ENCODE data around the gene AGBL3. TPM values are rescaled to one million over a fixed set of nuclear protein-coding genes. Genes with fewer than 3 reads are reported as not detected.
A peak's percentile ranks its signal among the peaks of the same experiment; 100 is the strongest.

Gene AGBL3
- total and polyA plus RNA-seq, 12 donors = 0.64 to 2.6 (median 1.1) TPM

DNA sequence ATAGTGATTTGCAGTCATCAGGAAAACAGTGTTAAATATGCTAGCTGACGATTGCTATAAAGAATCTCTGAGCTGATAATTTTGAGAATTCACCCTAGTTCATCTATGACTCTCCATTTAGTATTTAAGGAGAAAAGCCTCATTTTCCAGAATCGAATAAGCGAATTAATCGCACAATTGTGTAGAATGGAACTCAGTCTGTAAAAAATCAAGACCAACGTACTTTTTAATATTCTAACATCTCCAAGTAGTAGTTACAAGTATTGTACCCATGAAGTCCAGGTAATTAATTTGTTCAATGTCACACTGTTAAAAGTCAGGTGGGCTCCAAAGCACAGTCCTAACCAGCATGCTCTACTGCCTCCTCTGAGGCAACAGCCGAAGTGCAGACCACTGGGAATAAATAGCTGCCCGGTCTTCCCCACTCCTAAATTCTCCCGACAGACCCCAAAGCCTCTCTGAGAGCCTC, 380 bp upstream of the AGBL3 start:
- WGBS, 2 donors = 43 to 48% methylated on average over 8 of the region's 8 CpGs
- ATAC-seq (no peak), DNase-seq (no peak)
- peaks cover 0 to 33% (median 14%) of the 10 kb centered on the region in 9 donors for H3K4me1 ChIP-seq
- intact Hi-C loops (cut with DNase I) = loop anchor here in 7 of 10 donors (1.0 to 10.0 kb wide), 7 partner anchors 156 to 185 kb away; partner anchors contain the start of genes CYREN (in 5 of the 7) and TMEM140 (in 2 of the 7)
- H3K4me3 ChIP-seq = peak overlapping the region; percentile 68 to 89 (median 84)
- peaks cover 0 to 26% (median 0%) of the 10 kb centered on the region in 9 donors for H3K36me3 ChIP-seq
- peaks cover 0 to 9% (median 0%) of the 10 kb centered on the region in 11 donors for H3K9me3 ChIP-seq
- TF ChIP-seq, protein P1, sequence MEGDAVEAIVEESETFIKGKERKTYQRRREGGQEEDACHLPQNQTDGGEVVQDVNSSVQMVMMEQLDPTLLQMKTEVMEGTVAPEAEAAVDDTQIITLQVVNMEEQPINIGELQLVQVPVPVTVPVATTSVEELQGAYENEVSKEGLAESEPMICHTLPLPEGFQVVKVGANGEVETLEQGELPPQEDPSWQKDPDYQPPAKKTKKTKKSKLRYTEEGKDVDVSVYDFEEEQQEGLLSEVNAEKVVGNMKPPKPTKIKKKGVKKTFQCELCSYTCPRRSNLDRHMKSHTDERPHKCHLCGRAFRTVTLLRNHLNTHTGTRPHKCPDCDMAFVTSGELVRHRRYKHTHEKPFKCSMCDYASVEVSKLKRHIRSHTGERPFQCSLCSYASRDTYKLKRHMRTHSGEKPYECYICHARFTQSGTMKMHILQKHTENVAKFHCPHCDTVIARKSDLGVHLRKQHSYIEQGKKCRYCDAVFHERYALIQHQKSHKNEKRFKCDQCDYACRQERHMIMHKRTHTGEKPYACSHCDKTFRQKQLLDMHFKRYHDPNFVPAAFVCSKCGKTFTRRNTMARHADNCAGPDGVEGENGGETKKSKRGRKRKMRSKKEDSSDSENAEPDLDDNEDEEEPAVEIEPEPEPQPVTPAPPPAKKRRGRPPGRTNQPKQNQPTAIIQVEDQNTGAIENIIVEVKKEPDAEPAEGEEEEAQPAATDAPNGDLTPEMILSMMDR (IDR thresholded peaks at IDR 0.05) = no peak
- no peaks in the 10 kb centered on the region for H3K27me3 ChIP-seq
- H3K27ac ChIP-seq = peak overlapping the region; percentile 79 to 94 (median 90)

DNA sequence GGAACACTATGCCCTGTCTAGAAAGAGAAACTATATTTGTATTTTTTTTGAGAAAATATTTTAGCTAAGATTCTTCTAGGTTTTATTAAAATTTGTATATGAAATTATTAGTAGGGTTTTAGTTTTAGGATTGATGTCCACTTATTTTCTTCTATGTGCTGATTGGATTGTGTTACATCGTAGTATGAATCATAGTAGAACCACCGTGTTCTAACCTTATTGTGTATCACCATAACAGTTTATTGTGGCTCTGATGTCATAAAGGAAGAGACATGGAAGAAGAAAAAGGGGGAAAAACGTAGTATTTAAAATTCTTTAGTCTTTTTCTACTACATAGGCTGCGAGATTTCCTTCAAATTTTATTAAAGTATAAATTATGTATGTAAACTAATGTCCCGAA, 1.9 kb downstream of the AGBL3 start:
- DNase-seq (no peak), ATAC-seq (no peak)
- H3K36me3 ChIP-seq = peaks cover 0 to 29% (median 0%) of the 10 kb centered on the region in 9 donors
- intact Hi-C loops (cut with DNase I) = loop anchor here in 4 of 10 donors (5.0 to 10.0 kb wide), 3 partner anchors 154 to 177 kb away; partner anchors contain the start of gene TMEM140 (in 2 of the 4)
- H3K27me3 ChIP-seq = no peaks in the 10 kb centered on the region
- 89 to 94% methylated on average over 5 of the region's 5 CpGs for WGBS, 2 donors
- TF ChIP-seq, protein P1 (IDR thresholded peaks at IDR 0.05) = no peak
- H3K9me3 ChIP-seq = no peaks in the 10 kb centered on the region
- peaks cover 0 to 48% (median 24%) of the 10 kb centered on the region in 9 donors for H3K4me1 ChIP-seq
- H3K4me3 ChIP-seq = peak overlapping the region in 1 of 10 donors; percentile 88
- H3K27ac ChIP-seq = no peak overlapping the region

DNA sequence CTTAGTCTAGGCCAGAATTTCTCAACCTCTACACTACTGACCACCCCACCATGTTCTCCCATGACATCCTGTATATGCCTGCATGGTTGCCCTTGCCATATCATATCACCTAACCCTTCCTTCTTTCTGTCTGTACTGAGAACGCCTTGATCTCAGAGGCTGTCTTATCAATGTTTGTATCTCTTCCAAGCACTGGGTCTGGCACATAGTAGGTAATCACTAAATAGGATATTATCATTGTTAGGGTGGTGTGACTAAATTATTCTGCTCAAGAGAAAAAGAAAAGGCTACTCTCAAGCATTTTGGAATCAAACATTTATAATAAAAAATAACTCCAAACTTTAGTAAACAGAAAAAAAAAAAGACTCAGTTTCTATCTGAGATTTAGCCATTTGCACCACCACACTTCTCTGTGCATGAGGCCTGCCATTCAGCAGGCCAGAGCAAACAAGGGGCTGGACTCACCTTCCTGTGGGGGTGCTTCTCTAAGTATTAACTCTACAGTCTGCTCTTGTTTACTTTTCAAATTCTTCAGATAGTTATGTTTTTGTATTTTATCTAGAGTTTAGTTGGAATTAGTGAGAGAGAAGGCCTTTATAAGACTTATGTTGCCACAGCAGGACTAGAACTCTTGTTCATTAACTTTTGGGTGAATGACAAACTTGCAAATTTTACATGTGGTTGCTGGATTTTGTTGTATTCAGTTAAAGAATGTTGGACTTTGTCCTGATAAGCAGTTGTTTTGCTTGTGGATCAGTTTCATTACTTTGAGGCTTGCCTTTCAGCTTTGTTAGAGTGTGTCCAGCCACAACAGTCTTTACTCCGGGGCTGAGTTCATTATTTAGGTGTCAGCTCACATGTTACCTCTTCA, 5.4 kb downstream of the AGBL3 start:
- WGBS, 2 donors = 64 to 69% methylated on average over 2 of the region's 2 CpGs
- intact Hi-C loops (cut with DNase I) = loop anchor here in 3 of 10 donors (10.0 kb wide), 3 partner anchors 173 to 193 kb away; partner anchors contain the start of gene CYREN (in 1 of the 3)
- Histone ChIP-seq H3K4me3 (no peak overlapping the region), H3K27ac (peak overlapping the region in 6 of 10 donors; percentile 10 to 63 (median 27)), H3K36me3 (peaks cover 0 to 65% (median 9%) of the 10 kb centered on the region in 9 donors), H3K27me3 (no peaks in the 10 kb centered on the region), H3K4me1 (peaks cover 0 to 50% (median 25%) of the 10 kb centered on the region in 9 donors), H3K9me3 (no peaks in the 10 kb centered on the region)
- DNase-seq (no peak), ATAC-seq (no peak)
- TF ChIP-seq, protein P1 (IDR thresholded peaks at IDR 0.05) = no peak

DNA sequence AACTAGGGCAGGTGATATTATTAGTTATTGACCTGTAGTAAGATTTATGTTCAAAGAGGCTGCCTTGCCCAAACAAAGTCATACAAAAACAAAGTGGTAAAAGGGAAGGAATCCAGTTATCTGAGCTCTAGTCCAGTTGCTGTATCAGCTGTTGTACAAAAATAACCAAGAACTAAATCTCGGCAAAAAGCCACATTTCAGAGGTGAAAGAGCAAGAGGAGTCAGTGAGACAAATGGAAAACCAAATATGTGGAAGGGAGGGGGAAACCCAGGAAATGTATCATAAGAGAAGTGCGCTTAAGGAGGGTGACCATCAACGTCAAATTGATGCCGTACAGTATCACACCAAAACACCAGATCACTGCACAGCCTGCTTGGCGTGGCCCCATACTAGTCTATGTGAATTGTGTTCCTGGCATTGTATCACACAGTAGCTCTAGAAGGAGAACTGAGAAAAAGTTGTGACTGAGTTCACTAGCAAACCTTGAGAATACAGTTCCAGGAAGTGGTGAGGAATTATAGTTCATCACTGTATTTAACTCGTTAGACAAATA, 6.4 kb downstream of the AGBL3 start:
- TF ChIP-seq, protein P1 (IDR thresholded peaks at IDR 0.05) = no peak
- H3K4me1 ChIP-seq = peaks cover 0 to 43% (median 17%) of the 10 kb centered on the region in 9 donors
- DNase-seq (peak in 1 of 2 donors; percentile 32), ATAC-seq (peak in 7 of 8 donors; percentile 53 to 75 (median 67))
- peaks cover 0 to 75% (median 14%) of the 10 kb centered on the region in 9 donors for H3K36me3 ChIP-seq
- peak overlapping the region in 6 of 10 donors; percentile 21 to 63 (median 35) for H3K27ac ChIP-seq
- H3K4me3 ChIP-seq = no peak overlapping the region
- intact Hi-C loops (cut with DNase I) = loop anchor here in 3 of 10 donors (10.0 kb wide), 3 partner anchors 172 to 192 kb away; partner anchors contain the start of gene CYREN (in 1 of the 3)
- no peaks in the 10 kb centered on the region for H3K27me3 ChIP-seq
- H3K9me3 ChIP-seq = no peaks in the 10 kb centered on the region
- WGBS, 2 donors = 65 to 73% methylated on average over 6 of the region's 6 CpGs
